Activated CD4-positive, alpha-beta T cell treated with anti-CD3 and anti-CD28 coated beads, Interleukin-2, amount 10 ng/mL, durations not matched to agents 7 days and 5 days (primary cell): Measurements from ENCODE around the gene MAGI2. TPM values are rescaled to one million over a fixed set of nuclear protein-coding genes. Genes with fewer than 3 reads are reported as not detected.
"Not testable (repeated sequence)": the region's sequence is repeated elsewhere in the genome, so short reads cannot be mapped to it uniquely, and the experiment has no call there.

ENCODE experiments used
- CTCF ChIA-PET: fragments of 350-600 bp; sonication (Branson Sonifier 250); formaldehyde crosslinking; loops from one replicate; lab custom pipeline; 2021; ENCODE audit warnings: antibody characterized with exemption; lab: Charles Lee
- POLR2A ChIA-PET: fragments of 350-600 bp; sonication (Branson Sonifier 250); formaldehyde crosslinking; loops from one replicate; lab custom pipeline; 2021; ENCODE audit warnings: antibody characterized with exemption; lab: Charles Lee
- DNase-seq: peaks from one replicate; pipeline ENCODE4 v3.0.0-alpha.2; 2020
- H3K27ac Mint-ChIP-seq: one replicate; pipeline ENCODE4 v1.8.0; 2021; ENCODE audit warnings: mild to moderate bottlenecking, moderate library complexity, mixed read lengths
- H3K27me3 Mint-ChIP-seq: one replicate; pipeline ENCODE4 v1.8.0; 2021; ENCODE audit warnings: mixed read lengths
- H3K36me3 Mint-ChIP-seq: one replicate; pipeline ENCODE4 v1.8.0; 2021; ENCODE audit warnings: low read depth, mixed read lengths
- H3K4me1 Mint-ChIP-seq: one replicate; pipeline ENCODE4 v1.8.0; 2021; ENCODE audit warnings: mixed read lengths
- H3K4me3 Mint-ChIP-seq: one replicate; pipeline ENCODE4 v1.8.0; 2021; ENCODE audit warnings: mild to moderate bottlenecking, moderate library complexity, mixed read lengths
- H3K9me3 Mint-ChIP-seq: one replicate; pipeline ENCODE4 v1.8.0; 2021; ENCODE audit warnings: mixed read lengths
- total RNA-seq, 2 experiments: library from RNA; stranded (reverse); gene quantifications; one replicate each; pipeline ENCODE4 v1.2.3, GENCODE V29; 2021

MAGI2 gene
- total RNA-seq, 2 experiments from 2014 or later, result 0.05 to 0.10 TPM

GRCh38 chr7:79060498-79060897 is 393.0 kb downstream of the MAGI2 start:
- POLR2A ChIA-PET, result no interaction called here
- no peaks in the 10 kb centered on the region for H3K9me3 Mint-ChIP-seq
- H3K27ac Mint-ChIP-seq, result no peak overlapping the region
- H3K36me3 Mint-ChIP-seq, result no peaks in the 10 kb centered on the region
- H3K4me1 Mint-ChIP-seq, result no peaks in the 10 kb centered on the region
- H3K4me3 Mint-ChIP-seq, result no peak overlapping the region
- DNase-seq, result no peak
- CTCF ChIA-PET, result no interaction called here
- H3K27me3 Mint-ChIP-seq, result no peaks in the 10 kb centered on the region

- CTCF ChIA-PET, result no interaction called here
- no peaks in the 10 kb centered on the region for H3K36me3 Mint-ChIP-seq
Observed at GRCh38 chr7:79055722-79056415, 397.6 kb downstream of the MAGI2 start.

GRCh38 chr7:79051915-79052314 is 401.6 kb downstream of the MAGI2 start:
- Mint-ChIP-seq H3K27me3 (no peaks in the 10 kb centered on the region), H3K4me1 (no peaks in the 10 kb centered on the region), H3K36me3 (no peaks in the 10 kb centered on the region), H3K27ac (no peak overlapping the region), H3K4me3 (no peak overlapping the region), H3K9me3 (peaks cover 3% of the 10 kb centered on the region)
- CTCF ChIA-PET, result no interaction called here
- POLR2A ChIA-PET, result no interaction called here
- DNase-seq, result no peak

More at GRCh38 chr7:79055722-79056415, 397.6 kb downstream of the MAGI2 start:
- POLR2A ChIA-PET, result no interaction called here
- Mint-ChIP-seq H3K4me3 (no peak overlapping the region), H3K4me1 (no peaks in the 10 kb centered on the region), H3K27me3 (no peaks in the 10 kb centered on the region), H3K9me3 (peaks cover 3% of the 10 kb centered on the region), H3K27ac (no peak overlapping the region)
- no peak for DNase-seq

- Mint-ChIP-seq H3K4me3 (no peak overlapping the region), H3K9me3 (peaks cover 3% of the 10 kb centered on the region), H3K36me3 (no peaks in the 10 kb centered on the region), H3K27ac (no peak overlapping the region), H3K27me3 (no peaks in the 10 kb centered on the region), H3K4me1 (no peaks in the 10 kb centered on the region)
- ChIA-PET POLR2A (no interaction called here), CTCF (no interaction called here)
- DNase-seq, result no peak
Observed at GRCh38 chr7:79050603-79051002, 402.9 kb downstream of the MAGI2 start.

- POLR2A ChIA-PET, result no interaction called here
- H3K4me1 Mint-ChIP-seq, result no peaks in the 10 kb centered on the region
- H3K4me3 Mint-ChIP-seq, result no peak overlapping the region
- H3K27me3 Mint-ChIP-seq, result no peaks in the 10 kb centered on the region
- H3K27ac Mint-ChIP-seq, result no peak overlapping the region
- no peak for DNase-seq
- CTCF ChIA-PET, result no interaction called here
- no peaks in the 10 kb centered on the region for H3K9me3 Mint-ChIP-seq
- no peaks in the 10 kb centered on the region for H3K36me3 Mint-ChIP-seq
Observed at GRCh38 chr7:79046061-79046460, 407.4 kb downstream of the MAGI2 start.

GRCh38 chr7:79037001-79037400 is 416.5 kb downstream of the MAGI2 start:
- H3K9me3 Mint-ChIP-seq, result peaks cover 4% of the 10 kb centered on the region
- no peak for DNase-seq
- no peak overlapping the region for H3K27ac Mint-ChIP-seq
- no peak overlapping the region for H3K4me3 Mint-ChIP-seq
- H3K36me3 Mint-ChIP-seq, result no peaks in the 10 kb centered on the region
- CTCF ChIA-PET, result no interaction called here
- H3K4me1 Mint-ChIP-seq, result no peaks in the 10 kb centered on the region
- H3K27me3 Mint-ChIP-seq, result no peaks in the 10 kb centered on the region
- POLR2A ChIA-PET, result no interaction called here

GRCh38 chr7:79036356-79036755 is 417.1 kb downstream of the MAGI2 start:
- ChIA-PET CTCF (interaction anchor here (0.7 kb wide), 1 partner anchor 1062 kb away, joined by 3 read pairs; no protein-coding TSS in a partner anchor), POLR2A (no interaction called here)
- no peak for DNase-seq
- no peaks in the 10 kb centered on the region for H3K4me1 Mint-ChIP-seq
- no peaks in the 10 kb centered on the region for H3K36me3 Mint-ChIP-seq
- no peak overlapping the region for H3K4me3 Mint-ChIP-seq
- H3K9me3 Mint-ChIP-seq, result peaks cover 4% of the 10 kb centered on the region
- no peak overlapping the region for H3K27ac Mint-ChIP-seq
- H3K27me3 Mint-ChIP-seq, result no peaks in the 10 kb centered on the region

- H3K36me3 Mint-ChIP-seq, result no peaks in the 10 kb centered on the region
- H3K27me3 Mint-ChIP-seq, result no peaks in the 10 kb centered on the region
- H3K9me3 Mint-ChIP-seq, result peaks cover 4% of the 10 kb centered on the region
- ChIA-PET CTCF (interaction anchor here (0.7 kb wide), 1 partner anchor 1061 kb away, joined by 3 read pairs; no protein-coding TSS in a partner anchor), POLR2A (no interaction called here)
- no peak overlapping the region for H3K4me3 Mint-ChIP-seq
- no peak overlapping the region for H3K27ac Mint-ChIP-seq
- no peak for DNase-seq
- no peaks in the 10 kb centered on the region for H3K4me1 Mint-ChIP-seq
Observed at GRCh38 chr7:79035858-79036257, 417.6 kb downstream of the MAGI2 start.

- Mint-ChIP-seq H3K4me3 (no peak overlapping the region), H3K36me3 (no peaks in the 10 kb centered on the region), H3K27me3 (no peaks in the 10 kb centered on the region), H3K9me3 (peaks cover 4% of the 10 kb centered on the region), H3K4me1 (no peaks in the 10 kb centered on the region), H3K27ac (no peak overlapping the region)
- no peak for DNase-seq
- CTCF ChIA-PET, result no interaction called here
- POLR2A ChIA-PET, result no interaction called here
Observed at GRCh38 chr7:79034730-79035129, 418.7 kb downstream of the MAGI2 start.

GRCh38 chr7:79019711-79020110 is 433.8 kb downstream of the MAGI2 start:
- POLR2A ChIA-PET, H3K36me3 Mint-ChIP-seq, H3K4me1 Mint-ChIP-seq, H3K27me3 Mint-ChIP-seq, H3K4me3 Mint-ChIP-seq, CTCF ChIA-PET, H3K27ac Mint-ChIP-seq, DNase-seq: not testable (repeated sequence)
- peaks cover 14% of the 10 kb centered on the region for H3K9me3 Mint-ChIP-seq

GRCh38 chr7:79011921-79012320 is 441.5 kb downstream of the MAGI2 start:
- H3K27me3 Mint-ChIP-seq, result no peaks in the 10 kb centered on the region
- ChIA-PET POLR2A (no interaction called here), CTCF (no interaction called here)
- H3K4me1 Mint-ChIP-seq, result no peaks in the 10 kb centered on the region
- H3K27ac Mint-ChIP-seq, result no peak overlapping the region
- H3K9me3 Mint-ChIP-seq, result peaks cover 2% of the 10 kb centered on the region
- H3K36me3 Mint-ChIP-seq, result no peaks in the 10 kb centered on the region
- H3K4me3 Mint-ChIP-seq, result no peak overlapping the region
- DNase-seq, result no peak

GRCh38 chr7:79009647-79010046 is 443.8 kb downstream of the MAGI2 start:
- H3K36me3 Mint-ChIP-seq, result no peaks in the 10 kb centered on the region
- DNase-seq, result no peak
- H3K4me1 Mint-ChIP-seq, result no peaks in the 10 kb centered on the region
- POLR2A ChIA-PET, result no interaction called here
- no peaks in the 10 kb centered on the region for H3K27me3 Mint-ChIP-seq
- H3K27ac Mint-ChIP-seq, result no peak overlapping the region
- H3K9me3 Mint-ChIP-seq, result no peaks in the 10 kb centered on the region
- CTCF ChIA-PET, result no interaction called here
- no peak overlapping the region for H3K4me3 Mint-ChIP-seq

GRCh38 chr7:79008786-79009185 is 444.7 kb downstream of the MAGI2 start:
- Mint-ChIP-seq H3K36me3 (no peaks in the 10 kb centered on the region), H3K27me3 (no peaks in the 10 kb centered on the region)
- POLR2A ChIA-PET, result no interaction called here

GRCh38 chr7:78996013-78996412 is 457.5 kb downstream of the MAGI2 start:
- Mint-ChIP-seq H3K4me3 (no peak overlapping the region), H3K9me3 (no peaks in the 10 kb centered on the region), H3K27me3 (no peaks in the 10 kb centered on the region), H3K27ac (no peak overlapping the region), H3K36me3 (no peaks in the 10 kb centered on the region), H3K4me1 (peaks cover 3% of the 10 kb centered on the region)
- no peak for DNase-seq
- ChIA-PET CTCF (no interaction called here), POLR2A (no interaction called here)

More at GRCh38 chr7:79008786-79009185, 444.7 kb downstream of the MAGI2 start:
- Mint-ChIP-seq H3K4me1 (no peaks in the 10 kb centered on the region), H3K4me3 (no peak overlapping the region), H3K27ac (no peak overlapping the region), H3K9me3 (no peaks in the 10 kb centered on the region)
- CTCF ChIA-PET, result no interaction called here
- no peak for DNase-seq
